ENCODE measurements around the gene SUSD1.

Gene SUSD1

GRCh38 chr9:111992523-111992922 lies 182.6 kb downstream of the SUSD1 start:
- peak overlapping the region; percentile 52 for H3K4me3 ChIP-seq (ENCODE audit: insufficient read depth, low read length, poor library complexity, severe bottlenecking)

GRCh38 chr9:111991179-111991578 lies 183.9 kb downstream of the SUSD1 start:
- H3K9me3 ChIP-seq (ENCODE audit: insufficient read depth, low read length) = no peaks in the 10 kb centered on the region
- no peaks in the 10 kb centered on the region; the same call in 1 of the 2 replicates for H3K36me3 ChIP-seq (ENCODE audit: low read length)
- peak overlapping the region; percentile 16 for H3K4me2 ChIP-seq (ENCODE audit: low read depth, low read length, poor library complexity, severe bottlenecking)
- no peak overlapping the region for H3K9ac ChIP-seq (ENCODE audit: low read length)
- no peaks in the 10 kb centered on the region for H3K79me2 ChIP-seq (ENCODE audit: insufficient read depth, low read length)
- H2AFZ ChIP-seq (ENCODE audit: low read depth, low read length, severe bottlenecking) = no peak overlapping the region
- H3K27me3 ChIP-seq (ENCODE audit: low read length) = no peaks in the 10 kb centered on the region
- H3K9me2 ChIP-seq (replicated peaks; ENCODE audit: insufficient read depth, low read length) = no peaks in the 10 kb centered on the region
- H4K20me1 ChIP-seq (ENCODE audit: low read depth, low read length) = no peaks in the 10 kb centered on the region
- H3K4me3 ChIP-seq (ENCODE audit: insufficient read depth, low read length, poor library complexity, severe bottlenecking) = no peak overlapping the region
- peak overlapping the region; percentile 64 for H3K27ac ChIP-seq (ENCODE audit: low read depth, low read length)
- TF ChIP-seq CTCF (IDR thresholded peaks at IDR 0.05; ENCODE audit: insufficient read depth, low read length, poor library complexity, severe bottlenecking) = no peak
- TF ChIP-seq EZH2phosphoT487 (conservative IDR thresholded peaks at IDR 0.05; ENCODE audit: low read length) = no peak
- peaks cover 46% of the 10 kb centered on the region for H3F3A ChIP-seq (ENCODE audit: insufficient read depth)

More at GRCh38 chr9:111992523-111992922, 182.6 kb downstream of the SUSD1 start:
- H3K4me2 ChIP-seq (ENCODE audit: low read depth, low read length, poor library complexity, severe bottlenecking) = peak overlapping the region; percentile 100
- H3K79me2 ChIP-seq (ENCODE audit: insufficient read depth, low read length) = no peaks in the 10 kb centered on the region
- H3K9me3 ChIP-seq (ENCODE audit: insufficient read depth, low read length) = no peaks in the 10 kb centered on the region
- H3K9me2 ChIP-seq (replicated peaks; ENCODE audit: insufficient read depth, low read length) = no peaks in the 10 kb centered on the region
- peak overlapping the region; percentile 95 for H3K27ac ChIP-seq (ENCODE audit: low read depth, low read length)
- TF ChIP-seq EZH2phosphoT487 (conservative IDR thresholded peaks at IDR 0.05; ENCODE audit: low read length) (no peak), CTCF (IDR thresholded peaks at IDR 0.05; ENCODE audit: insufficient read depth, low read length, poor library complexity, severe bottlenecking) (no peak)
- no peaks in the 10 kb centered on the region; the same call in 1 of the 2 replicates for H3K36me3 ChIP-seq (ENCODE audit: low read length)
- peak overlapping the region; percentile 29 for H2AFZ ChIP-seq (ENCODE audit: low read depth, low read length, severe bottlenecking)
- H3F3A ChIP-seq (ENCODE audit: insufficient read depth) = peaks cover 46% of the 10 kb centered on the region
- no peaks in the 10 kb centered on the region for H4K20me1 ChIP-seq (ENCODE audit: low read depth, low read length)
- H3K27me3 ChIP-seq (ENCODE audit: low read length) = no peaks in the 10 kb centered on the region
- peak overlapping the region; percentile 60 for H3K9ac ChIP-seq (ENCODE audit: low read length)

Data from SU-DHL-6 (cell line).